ENCODE measurements around the gene PRKG1. TPM values are rescaled to one million over a fixed set of nuclear protein-coding genes. Genes with fewer than 3 reads are reported as not detected.

PRKG1 gene
- total RNA-seq, 4 donors from 2014 or later: 26.5 to 72.3 (median 58.1) TPM

- Histone ChIP-seq H3K27ac (no peak overlapping the region), H3K36me3 (no peaks in the 10 kb centered on the region), H3K4me3 (replicated peaks in 1 of 3) (no peak overlapping the region), H3K27me3 (no peaks in the 10 kb centered on the region), H3K4me1 (no peaks in the 10 kb centered on the region), H3K9me3 (no peaks in the 10 kb centered on the region)
- TF ChIP-seq POLR2A (IDR thresholded peaks at IDR 0.05): no peak
- TF ChIP-seq CTCF (IDR thresholded peaks at IDR 0.05): no peak
- intact Hi-C loops (cut with DNase I): no loop called here
- DNase-seq: no peak
- 91 to 100% methylated on average over 4 of the region's 4 CpGs for WGBS, 2 donors
These were observed 1174.5 kb downstream of the PRKG1 start for GRCh38 chr10:52248697-52249306.

DNA sequence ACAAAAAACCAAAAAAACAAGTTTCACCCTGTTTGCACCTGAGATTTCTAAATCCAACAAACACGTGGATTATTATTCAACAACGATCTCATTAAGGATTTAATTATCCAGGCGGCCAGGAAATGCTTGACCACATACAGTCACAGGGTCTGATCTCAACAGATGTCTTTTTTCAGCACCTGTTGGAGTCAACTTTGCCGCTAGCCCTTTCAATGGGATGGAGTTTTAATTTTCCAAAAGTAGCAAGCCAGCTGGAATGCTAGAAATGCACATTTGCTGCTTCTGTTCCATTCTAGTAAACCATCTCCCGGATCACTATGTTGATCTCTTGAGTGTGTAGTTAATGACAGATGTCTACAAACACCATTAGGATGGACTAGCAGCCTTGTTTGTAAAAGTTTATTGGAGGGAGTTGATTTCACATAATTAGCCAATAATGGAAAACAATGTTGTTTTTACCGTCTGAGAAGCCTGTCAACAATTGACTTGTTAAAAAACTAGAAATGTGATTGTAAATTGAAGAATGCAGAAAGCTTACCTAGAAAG, 1175.6 kb downstream of the PRKG1 start:
- TF ChIP-seq CTCF (IDR thresholded peaks at IDR 0.05) (no peak), POLR2A (IDR thresholded peaks at IDR 0.05) (no peak)
- no peaks in the 10 kb centered on the region for H3K9me3 ChIP-seq
- no peaks in the 10 kb centered on the region for H3K27me3 ChIP-seq
- 81 to 83% methylated on average over 6 of the region's 6 CpGs for WGBS, 2 donors
- H3K36me3 ChIP-seq: no peaks in the 10 kb centered on the region
- H3K4me3 ChIP-seq (replicated peaks in 1 of 3): no peak overlapping the region
- H3K27ac ChIP-seq: no peak overlapping the region
- intact Hi-C loops (cut with DNase I): no loop called here
- no peaks in the 10 kb centered on the region for H3K4me1 ChIP-seq
- DNase-seq: no peak

DNA sequence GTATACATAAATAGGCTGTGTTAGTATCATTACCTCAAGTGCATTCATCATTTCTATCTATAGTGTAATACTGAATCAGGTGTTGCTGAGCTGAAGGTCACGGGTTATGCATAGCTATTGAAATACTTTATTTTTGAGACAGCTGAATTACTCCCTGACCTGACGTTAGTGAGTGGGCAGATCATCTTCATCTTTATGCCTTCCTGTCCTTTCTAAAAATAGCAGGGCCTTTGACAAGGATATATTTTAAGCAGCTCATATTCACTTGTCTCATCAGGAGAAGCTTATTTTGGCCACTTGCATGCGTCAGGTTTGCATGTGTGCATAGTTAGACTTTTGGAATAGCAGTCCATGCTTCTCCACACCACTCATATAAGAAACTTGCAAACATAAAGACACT, 1176.2 kb downstream of the PRKG1 start:
- Histone ChIP-seq H3K36me3 (no peaks in the 10 kb centered on the region), H3K9me3 (no peaks in the 10 kb centered on the region), H3K4me3 (replicated peaks in 1 of 3) (no peak overlapping the region), H3K27ac (no peak overlapping the region), H3K27me3 (no peaks in the 10 kb centered on the region), H3K4me1 (no peaks in the 10 kb centered on the region)
- WGBS, 2 donors: 78 to 89% methylated on average over 3 of the region's 3 CpGs
- intact Hi-C loops (cut with DNase I): no loop called here
- DNase-seq: no peak
- TF ChIP-seq CTCF (IDR thresholded peaks at IDR 0.05) (no peak), POLR2A (IDR thresholded peaks at IDR 0.05) (no peak)

GRCh38 chr10:52252307-52252706, 1178.0 kb downstream of the PRKG1 start:
- no peak overlapping the region for H3K4me3 ChIP-seq (replicated peaks in 1 of 3)
- intact Hi-C loops (cut with DNase I): no loop called here
- H3K27me3 ChIP-seq: no peaks in the 10 kb centered on the region
- H3K9me3 ChIP-seq: no peaks in the 10 kb centered on the region
- TF ChIP-seq POLR2A (IDR thresholded peaks at IDR 0.05) (no peak), CTCF (IDR thresholded peaks at IDR 0.05) (no peak)
- H3K27ac ChIP-seq: no peak overlapping the region
- H3K36me3 ChIP-seq: no peaks in the 10 kb centered on the region
- DNase-seq: no peak
- peaks cover 0 to 8% of the 10 kb centered on the region in 2 donors for H3K4me1 ChIP-seq
- WGBS, 2 donors: 80 to 90% methylated on average over 3 of the region's 3 CpGs

DNA sequence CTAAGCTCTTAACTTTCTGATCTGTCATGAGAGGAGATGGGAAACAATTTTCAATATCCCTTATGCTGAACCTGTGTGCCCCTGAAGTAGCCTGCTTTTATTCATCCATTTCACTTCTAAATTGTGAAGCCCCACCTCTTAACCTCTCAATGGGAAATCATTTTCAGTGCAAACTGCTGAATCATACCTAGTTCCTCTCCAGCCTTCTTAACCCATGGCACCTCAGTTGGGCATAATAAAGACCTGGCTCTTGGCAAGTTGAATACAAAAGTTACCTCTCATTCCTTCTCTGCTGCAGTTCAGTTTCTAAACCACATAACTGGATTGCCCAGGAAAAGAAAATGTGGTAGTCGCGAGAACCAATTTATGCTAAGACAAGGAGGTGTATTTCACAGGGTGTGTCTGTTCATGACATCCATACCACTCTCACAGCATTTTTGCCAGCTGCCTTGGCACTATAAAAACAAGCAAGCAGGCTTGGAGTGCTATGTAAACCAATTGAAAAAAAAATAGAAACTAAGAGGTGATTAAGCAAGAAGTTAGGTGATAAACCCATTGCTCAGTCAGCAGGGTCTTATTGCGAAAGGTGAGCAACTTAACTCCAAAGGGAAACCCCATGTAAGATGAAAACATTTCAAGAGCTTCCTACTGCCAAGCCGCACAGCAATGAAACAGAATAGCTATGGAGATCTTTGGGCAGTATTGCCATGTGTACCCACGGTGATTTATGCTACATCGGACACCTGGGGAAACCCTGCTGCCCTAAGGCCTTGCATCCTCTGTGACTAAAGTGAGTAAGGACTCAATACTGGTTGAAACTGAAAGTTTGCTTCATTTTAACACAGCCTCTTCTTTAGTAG, 1182.8 kb downstream of the PRKG1 start:
- Histone ChIP-seq H3K36me3 (no peaks in the 10 kb centered on the region), H3K9me3 (no peaks in the 10 kb centered on the region), H3K27ac (no peak overlapping the region), H3K27me3 (no peaks in the 10 kb centered on the region), H3K4me3 (replicated peaks in 1 of 3) (no peak overlapping the region), H3K4me1 (peaks cover 0 to 12% of the 10 kb centered on the region in 2 donors)
- WGBS, 2 donors: 80 to 90% methylated on average over 6 of the region's 6 CpGs
- peak; percentile 2 to 4 for DNase-seq
- TF ChIP-seq CTCF (IDR thresholded peaks at IDR 0.05): no peak
- TF ChIP-seq POLR2A (IDR thresholded peaks at IDR 0.05): no peak
- intact Hi-C loops (cut with DNase I): no loop called here
